HG02678 (cell line): Measurements from ENCODE around the gene IFIT1.
"Not testable (repeated sequence)": the region's sequence is repeated elsewhere in the genome, so short reads cannot be mapped to it uniquely, and the experiment has no call there.

Experiments used
- ATAC-seq: cut with Tn5 transposase; IDR thresholded peaks from one replicate; pipeline ENCODE4 v1.9.1; 2021; ENCODE audit warnings: mild to moderate bottlenecking, moderate library complexity; ENCODE audit not compliant: unreplicated experiment

IFIT1 gene

DNA sequence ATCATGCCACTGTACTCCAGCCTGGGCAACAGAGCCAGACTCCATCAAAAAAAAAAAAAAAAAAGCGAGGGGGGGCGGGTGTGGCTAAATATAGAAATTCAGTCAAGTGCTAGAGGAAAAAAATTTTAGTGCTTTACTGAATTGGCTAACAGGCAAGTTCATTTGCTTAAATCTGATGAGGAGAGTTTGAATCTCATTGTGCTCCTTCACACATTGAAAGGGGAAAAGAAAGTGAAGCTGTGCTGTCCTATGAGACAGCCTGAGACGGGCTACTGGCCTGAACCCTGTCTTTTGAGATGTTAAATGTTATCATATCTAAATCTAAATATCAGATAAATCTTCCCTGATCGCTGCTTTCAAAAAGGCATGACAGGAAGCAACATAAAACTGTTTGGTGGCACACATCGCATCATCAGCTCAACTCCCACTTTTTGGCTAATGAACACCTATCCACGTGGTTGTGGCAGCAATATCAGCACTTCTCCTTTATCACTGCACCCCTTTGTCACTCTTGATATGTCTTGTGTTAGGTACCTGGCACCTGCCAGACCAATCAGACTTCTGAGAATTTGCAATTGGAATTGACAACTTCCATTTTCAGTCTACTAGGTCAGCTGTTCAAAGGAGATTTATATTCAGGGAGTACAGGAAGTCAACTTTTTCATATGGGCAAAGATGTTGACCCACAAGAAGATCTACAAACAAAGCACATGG is 28.5 kb upstream of the IFIT1 start:
- ATAC-seq, result peak; percentile 34

DNA sequence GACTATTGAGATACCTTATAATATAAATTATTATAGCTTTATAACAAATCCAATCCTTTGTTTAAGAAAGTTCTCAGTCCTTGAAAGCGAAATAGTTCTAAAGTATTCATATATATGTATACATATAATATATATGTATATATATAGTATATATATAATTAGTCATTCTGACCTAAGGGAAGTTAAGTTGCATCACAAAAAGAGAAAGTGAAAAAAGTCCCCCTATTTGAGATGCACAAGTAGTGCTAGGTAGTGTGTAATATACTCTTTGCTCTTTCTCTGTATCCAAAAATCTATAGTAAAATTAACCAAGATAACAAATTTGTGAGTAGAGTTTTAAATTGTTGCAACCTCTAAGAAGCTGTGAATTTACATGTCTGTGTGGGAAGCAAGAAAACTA is 27.9 kb upstream of the IFIT1 start:
- ATAC-seq, result peak; percentile 40

DNA sequence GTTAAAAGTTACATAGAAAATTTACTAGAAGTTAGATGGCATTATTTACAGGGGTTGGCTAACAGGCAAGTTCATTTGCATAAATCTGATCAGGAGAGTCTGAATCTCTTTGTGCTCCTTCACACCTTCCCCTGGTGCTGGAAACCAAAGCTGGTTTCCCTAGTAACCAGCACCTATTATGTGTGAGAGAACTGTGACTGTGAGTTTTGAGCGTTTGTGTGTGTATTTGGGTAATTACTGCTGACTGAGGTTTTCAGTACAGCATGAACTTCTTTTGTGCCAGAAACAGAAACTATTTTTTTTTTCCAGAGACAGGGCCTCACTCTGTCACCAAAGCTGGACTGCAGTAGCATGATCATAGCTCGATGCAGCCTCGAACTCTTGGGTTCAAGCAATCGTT is 24.9 kb upstream of the IFIT1 start:
- peak; percentile 69 for ATAC-seq

DNA sequence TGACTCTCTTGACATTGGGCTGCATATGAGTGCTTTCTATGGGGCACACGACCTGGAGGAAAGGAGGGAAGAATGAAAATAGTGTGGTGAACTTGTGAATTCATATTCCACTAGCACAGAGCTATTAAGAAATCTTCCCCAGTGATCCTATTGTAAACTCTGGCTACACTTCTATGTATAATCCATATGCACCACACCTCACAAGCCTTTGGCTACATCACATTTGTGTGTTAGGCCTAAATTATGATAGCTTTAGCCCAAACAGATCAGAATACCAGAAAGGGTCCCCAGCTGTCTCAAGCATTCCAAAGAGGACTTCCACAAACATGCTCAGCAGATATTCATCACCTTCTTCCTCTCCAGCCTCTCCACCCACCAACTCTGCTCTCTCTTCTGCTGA is 24.3 kb upstream of the IFIT1 start:
- no peak for ATAC-seq

DNA sequence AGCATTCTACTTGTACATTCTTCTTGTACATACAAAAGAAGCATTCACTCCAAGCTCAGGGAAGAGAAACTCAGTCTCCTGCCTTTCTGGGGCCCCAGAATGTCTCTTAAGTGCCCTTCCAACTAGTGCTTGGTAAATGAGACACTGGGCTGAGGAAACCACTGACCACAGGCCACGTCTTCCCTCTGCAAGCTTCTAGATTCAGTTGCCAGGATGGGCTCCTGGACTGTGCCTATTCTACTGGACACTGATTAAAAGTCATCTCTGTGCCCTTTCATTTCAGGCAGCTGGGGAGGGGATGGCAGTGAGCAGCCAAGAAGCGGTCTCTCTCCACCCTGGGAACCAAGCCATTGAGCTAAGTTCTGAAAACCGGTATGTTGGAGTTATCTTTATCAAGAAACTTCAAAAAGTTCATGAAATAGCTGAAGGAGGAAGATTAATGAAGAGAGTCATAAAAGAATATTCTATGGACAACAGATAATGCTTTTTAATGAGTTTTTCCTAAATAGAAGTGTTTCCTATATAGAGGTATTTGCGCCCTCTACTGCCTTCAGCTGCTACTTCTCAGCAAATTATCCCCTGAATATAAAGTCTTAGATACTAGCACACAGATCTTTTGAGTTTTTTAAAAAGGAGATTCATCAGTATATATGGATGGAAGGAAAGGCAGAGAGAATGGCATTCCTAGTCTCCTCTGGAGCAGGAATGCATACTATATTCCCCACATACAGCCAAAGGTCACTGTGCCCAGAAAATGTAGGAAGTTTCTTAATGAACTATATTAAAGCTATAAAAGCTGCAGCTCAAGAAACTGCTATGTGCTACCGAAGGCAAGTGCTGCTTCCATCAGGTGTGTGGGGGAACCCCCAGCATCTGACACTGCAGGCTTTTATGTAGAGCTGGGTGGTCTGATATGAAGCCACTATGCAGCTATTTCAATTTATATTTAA is 23.0 kb upstream of the IFIT1 start:
- ATAC-seq, result no peak

DNA sequence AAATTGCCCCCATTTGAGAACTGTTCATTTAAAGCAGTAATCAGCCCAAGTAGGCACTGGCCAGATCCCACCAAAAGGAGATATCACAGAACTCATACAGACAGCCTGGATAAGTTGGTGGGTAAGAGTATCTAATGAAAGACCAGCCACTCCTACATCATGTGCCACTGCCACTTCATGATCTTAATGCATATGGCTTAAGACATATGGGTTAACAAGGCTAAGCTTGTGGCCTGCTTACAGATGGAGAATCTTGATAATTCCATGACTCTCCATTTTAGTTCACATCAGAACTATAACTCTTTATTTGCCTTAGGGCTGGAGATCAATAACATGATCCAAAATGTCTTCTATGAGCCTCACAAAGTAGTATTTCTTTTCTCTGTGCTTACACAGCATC is 21.3 kb upstream of the IFIT1 start:
- no peak for ATAC-seq

GRCh38 chr10:89371987-89372386 is 20.4 kb upstream of the IFIT1 start:
- no peak for ATAC-seq

DNA sequence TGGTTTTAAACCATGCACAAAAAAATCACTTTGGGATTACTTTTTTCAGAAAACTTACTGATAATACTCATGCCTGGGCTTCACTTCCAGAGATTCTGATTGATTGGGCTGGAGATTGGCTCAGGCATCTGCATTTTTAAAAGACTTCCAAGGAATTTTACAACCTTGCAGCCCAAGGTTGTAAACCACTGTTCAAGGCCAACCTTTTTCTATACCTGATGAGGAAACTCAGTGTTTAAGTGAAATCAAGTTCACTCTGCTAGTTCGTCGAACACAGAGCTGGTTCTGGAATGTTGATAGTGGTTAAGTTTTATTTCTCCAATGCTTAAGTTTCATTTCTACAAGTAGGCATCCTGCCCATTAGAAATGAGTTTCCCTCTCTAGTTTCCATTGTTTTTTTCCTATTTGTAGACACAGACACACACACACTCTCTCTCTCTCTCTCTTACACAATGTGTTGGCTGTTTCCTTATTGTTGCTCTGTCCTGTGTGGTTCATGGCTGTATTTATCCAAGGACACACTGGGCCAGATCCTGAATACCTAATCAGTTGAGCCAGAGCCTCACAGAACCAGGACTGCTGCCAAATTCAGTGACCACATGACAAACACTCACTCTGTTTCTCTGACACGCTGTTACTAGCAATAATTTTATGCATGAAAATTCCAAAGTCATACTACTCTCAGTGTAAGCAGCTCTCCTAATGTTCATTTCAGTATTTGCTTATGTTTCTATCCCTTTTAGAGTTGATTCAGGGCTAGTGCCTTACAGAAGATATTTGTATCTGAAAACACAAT is 18.3 kb upstream of the IFIT1 start:
- ATAC-seq, result no peak

GRCh38 chr10:89374713-89375141 is 17.7 kb upstream of the IFIT1 start:
- ATAC-seq, result no peak

- ATAC-seq, result no peak
These were observed 14.5 kb upstream of the IFIT1 start, which contains the start of gene IFIT1B for GRCh38 chr10:89377705-89378637. IFIT1B (plus strand) TSS chr10:89378056; CDS start chr10:89378136, 80 bp downstream.

GRCh38 chr10:89379103-89379502 is 13.3 kb upstream of the IFIT1 start:
- no peak for ATAC-seq

- no peak for ATAC-seq
These were observed 9.7 kb upstream of the IFIT1 start for GRCh38 chr10:89382757-89383156.

DNA sequence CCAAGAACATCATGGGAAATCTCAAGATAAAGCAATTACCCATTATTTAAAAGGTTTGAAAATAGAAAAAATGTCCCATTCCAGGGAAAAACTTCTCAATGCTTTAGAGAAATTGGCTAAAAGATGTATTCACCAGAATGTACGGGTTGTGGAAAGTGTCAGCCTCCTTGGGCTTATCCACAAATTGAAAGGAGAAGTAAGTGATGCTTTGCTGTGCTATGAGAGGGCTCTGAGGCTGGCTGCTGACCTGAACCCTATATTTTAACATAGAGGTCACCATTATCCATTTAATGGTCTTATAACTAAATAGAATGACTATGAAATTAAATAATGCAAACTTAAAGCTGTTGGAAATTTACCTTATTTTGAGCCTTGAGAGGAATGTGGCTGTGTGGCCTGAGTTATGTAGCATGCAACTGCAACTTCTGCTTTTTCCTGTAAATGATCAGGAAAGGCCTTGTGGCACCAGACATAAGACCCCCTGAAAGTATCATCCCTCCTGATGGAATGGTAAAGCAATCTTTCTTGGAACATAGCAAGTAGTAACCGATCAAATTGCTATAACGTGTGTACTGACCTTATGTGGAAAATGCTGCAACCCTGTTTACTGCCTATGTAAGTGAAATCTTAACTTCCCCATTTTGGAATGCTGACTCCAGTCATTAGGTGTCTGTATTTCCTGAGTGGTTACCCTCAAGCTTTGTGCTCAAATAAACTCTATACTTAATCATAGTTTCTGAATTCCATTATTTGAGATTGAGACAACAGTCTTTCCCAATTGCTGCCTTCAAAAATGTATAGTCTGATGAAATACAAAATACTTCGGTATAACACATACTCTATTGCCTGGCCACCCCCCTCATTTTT is 7.7 kb upstream of the IFIT1 start:
- no peak for ATAC-seq

- no peak for ATAC-seq
These were observed 3.6 kb upstream of the IFIT1 start for GRCh38 chr10:89388806-89389205.

GRCh38 chr10:89389254-89389653 is 3.2 kb upstream of the IFIT1 start:
- no peak for ATAC-seq

DNA sequence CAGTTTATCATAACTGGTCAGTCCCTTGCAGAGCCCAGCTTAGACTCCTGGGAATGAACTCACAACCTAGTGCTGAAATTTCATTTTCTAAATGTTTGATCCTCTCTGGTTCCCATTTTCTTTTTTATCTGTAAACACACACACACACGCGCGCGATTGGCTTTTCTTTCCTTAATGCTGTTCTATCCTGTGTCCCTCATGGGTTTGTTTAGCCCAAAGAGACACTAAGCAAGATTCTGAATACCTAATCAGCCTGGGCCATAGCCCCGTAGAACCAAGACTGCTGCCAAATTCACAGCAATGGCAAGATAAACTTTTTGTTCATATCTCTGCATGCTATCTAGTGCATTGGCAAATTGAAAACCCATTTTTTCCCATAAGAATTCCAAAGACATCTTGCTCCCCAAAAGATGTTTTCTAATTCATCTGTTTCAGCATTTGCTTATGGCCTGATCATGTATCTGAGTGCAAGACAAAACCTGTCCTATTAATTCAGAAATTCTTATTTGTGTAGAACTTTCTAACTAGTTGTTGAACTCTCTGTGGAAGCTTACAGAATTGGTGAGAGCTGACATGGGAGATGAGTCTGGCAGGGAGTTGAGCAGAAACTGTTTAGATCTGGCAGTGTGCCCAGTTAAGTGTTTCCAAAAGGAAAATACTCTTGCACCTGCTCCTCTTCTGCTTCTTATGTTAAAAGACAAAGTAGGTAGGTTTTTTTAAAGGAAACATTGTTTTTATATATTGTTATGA is 1.8 kb upstream of the IFIT1 start:
- no peak for ATAC-seq

- ATAC-seq, result not testable (repeated sequence)
These were observed 1.2 kb upstream of the IFIT1 start for GRCh38 chr10:89391226-89391576.

DNA sequence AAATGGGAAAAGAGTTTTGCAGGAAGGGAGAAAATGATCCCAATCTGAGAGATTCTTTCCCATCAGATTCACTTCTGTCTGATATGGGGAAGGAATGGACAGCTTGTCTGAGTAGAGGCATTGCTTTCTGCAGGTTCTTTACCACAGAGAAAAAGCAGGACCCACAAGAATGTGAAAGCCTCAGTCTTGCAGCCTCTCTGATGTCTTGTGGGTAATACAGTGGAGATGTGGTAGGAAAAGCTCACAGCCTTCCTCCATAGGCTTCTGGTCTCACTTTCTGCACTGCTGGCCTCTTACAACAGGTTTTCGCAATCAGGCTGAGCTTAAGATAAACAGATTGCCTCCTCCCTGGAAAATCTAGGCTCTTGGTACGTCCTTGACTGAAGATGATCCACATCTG is 551 bp downstream of the IFIT1 start:
- peak; percentile 45 for ATAC-seq

- ATAC-seq, result no peak
These were observed 1.5 kb downstream of the IFIT1 start for GRCh38 chr10:89393898-89394297.
